ENCODE measurements around the gene NEURL3. TPM values are rescaled to one million over a fixed set of nuclear protein-coding genes. Genes with fewer than 3 reads are reported as not detected.

Gene NEURL3
- total and polyA plus RNA-seq, 7 experiments from 2014 or later: 0.27 to 1.3 (median 0.43) TPM; not detected in 4

DNA sequence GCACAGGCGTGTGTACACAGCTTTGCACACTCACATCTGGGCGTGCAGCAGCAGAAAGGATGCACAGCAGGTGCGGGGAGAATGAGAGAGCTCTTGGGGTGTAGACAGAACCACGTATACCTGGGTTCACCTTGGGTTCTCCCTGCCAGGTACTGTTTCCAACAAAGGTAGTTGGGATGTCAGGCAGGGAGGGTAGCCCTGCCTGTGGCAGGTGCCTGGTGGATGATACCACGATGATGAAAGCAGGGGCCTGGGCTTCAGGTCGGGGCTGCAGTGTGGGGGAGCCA is 24.9 kb upstream of the NEURL3 start:
- H3K27ac Mint-ChIP-seq: peak overlapping the region in 8 of 9 donors; percentile 74 to 97 (median 92)
- H3K9me3 Mint-ChIP-seq: no peaks in the 10 kb centered on the region
- Histone ChIP-seq H3K27me3 (ENCODE audit: control insufficient read depth in 2 of 2, insufficient read depth in 2 of 2, low read length in 2 of 2) (no peaks in the 10 kb centered on the region), H3K4me3 (ENCODE audit: low read length) (no peak overlapping the region), H3K4me1 (ENCODE audit: control insufficient read depth in 2 of 2, insufficient read depth in 2 of 2, low read length in 2 of 2) (peaks cover 32 to 44% of the 10 kb centered on the region in 2 donors), H3K9me3 (ENCODE audit: control insufficient read depth in 2 of 3, low read length in 3 of 3) (no peaks in the 10 kb centered on the region), H3K27ac (ENCODE audit: low read depth, low read length) (no peak overlapping the region), H3K36me3 (ENCODE audit: control insufficient read depth in 2 of 3, insufficient read depth in 3 of 3, low read length in 3 of 3) (no peaks in the 10 kb centered on the region)
- H3K36me3 Mint-ChIP-seq: peaks cover 0 to 1% (median 0%) of the 10 kb centered on the region in 5 donors
- peaks cover 34 to 89% (median 55%) of the 10 kb centered on the region in 7 donors for H3K4me1 Mint-ChIP-seq
- intact Hi-C loops (cut with micrococcal nuclease): loop anchor here in 1 of 2 donors (10.0 kb wide), 1 partner anchor 1505 kb away; the partner anchor contains the start of gene MAL
- CTCF ChIA-PET: interaction anchor here (0.6 to 6.2 kb wide), 3 partner anchors 12 to 129 kb away, joined by 3 to 26 read pairs (median 5); no protein-coding TSS in a partner anchor
- POLR2A ChIA-PET: interaction anchor here (0.5 to 17.2 kb wide), 3 partner anchors 9 to 22 kb away, joined by 3 to 241 read pairs (median 123); partner anchors contain the start of gene ARID5A
- peak overlapping the region in 8 of 10 donors; percentile 1 to 82 (median 55) for H3K4me3 Mint-ChIP-seq
- ATAC-seq: no peak
- no peaks in the 10 kb centered on the region for H3K27me3 Mint-ChIP-seq
- DNase-seq: peak in 1 of 9 donors; percentile 9

DNA sequence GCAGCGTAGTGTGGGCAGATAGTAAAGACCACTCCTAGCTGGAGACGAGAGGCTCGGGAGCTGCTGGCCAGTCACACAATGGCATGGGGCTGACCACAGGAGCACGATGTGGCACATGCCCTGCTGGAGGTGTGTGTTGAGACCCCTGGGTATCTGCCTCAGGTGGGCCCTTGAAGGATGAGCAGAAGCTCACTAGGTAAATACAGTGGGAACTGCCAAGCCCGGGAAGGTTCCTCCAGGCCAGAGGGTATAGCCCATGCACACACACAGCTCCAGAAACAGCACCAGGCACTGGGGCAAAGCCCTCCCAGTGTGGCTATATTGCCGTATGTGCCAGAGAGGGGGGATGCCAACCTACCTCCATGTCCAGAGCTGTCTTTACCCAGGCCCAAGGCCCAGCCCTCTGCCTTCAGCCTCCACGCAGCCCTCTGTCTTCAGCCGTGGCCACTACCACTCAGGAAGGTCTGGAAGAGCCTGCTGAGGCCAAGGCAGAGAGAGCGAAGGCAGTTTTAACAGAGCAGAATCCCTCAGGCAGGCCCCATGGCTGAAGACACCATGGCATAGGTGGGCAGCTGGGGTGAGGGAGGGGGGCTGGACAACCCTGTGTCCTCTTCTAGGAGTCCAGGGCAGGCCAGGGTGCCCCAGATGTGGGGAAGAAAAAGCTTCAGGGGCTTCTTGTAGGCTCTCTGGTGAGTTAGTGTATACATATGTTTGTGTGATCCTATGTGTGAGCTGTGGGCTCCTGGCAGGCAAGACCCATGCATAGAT is 24.4 kb upstream of the NEURL3 start:
- no peak overlapping the region for H3K27ac ChIP-seq (ENCODE audit: low read depth, low read length)
- no peak overlapping the region for H3K4me3 ChIP-seq (ENCODE audit: low read length)
- Mint-ChIP-seq H3K4me1 (peaks cover 34 to 91% (median 55%) of the 10 kb centered on the region in 7 donors), H3K27ac (peak overlapping the region in 7 of 9 donors; percentile 75 to 96 (median 91)), H3K9me3 (no peaks in the 10 kb centered on the region), H3K4me3 (peak overlapping the region in 9 of 10 donors; percentile 1 to 84 (median 60)), H3K27me3 (no peaks in the 10 kb centered on the region), H3K36me3 (peaks cover 0 to 1% (median 0%) of the 10 kb centered on the region in 5 donors)
- CTCF ChIA-PET: interaction anchor here (0.6 to 6.2 kb wide), 4 partner anchors 9 to 129 kb away, joined by 3 to 26 read pairs (median 6); no protein-coding TSS in a partner anchor
- ATAC-seq: no peak
- POLR2A ChIA-PET: interaction anchor here (0.5 to 17.2 kb wide), 5 partner anchors 9 to 22 kb away, joined by 3 to 241 read pairs (median 4); partner anchors contain the start of gene ARID5A
- no peaks in the 10 kb centered on the region for H3K27me3 ChIP-seq (ENCODE audit: control insufficient read depth in 2 of 2, insufficient read depth in 2 of 2, low read length in 2 of 2)
- H3K36me3 ChIP-seq (ENCODE audit: control insufficient read depth in 2 of 3, insufficient read depth in 3 of 3, low read length in 3 of 3): no peaks in the 10 kb centered on the region
- intact Hi-C loops (cut with micrococcal nuclease): loop anchor here in 1 of 2 donors (10.0 kb wide), 1 partner anchor 1505 kb away; the partner anchor contains the start of gene MAL
- H3K4me1 ChIP-seq (ENCODE audit: control insufficient read depth in 2 of 2, insufficient read depth in 2 of 2, low read length in 2 of 2): peaks cover 34 to 44% of the 10 kb centered on the region in 2 donors
- no peaks in the 10 kb centered on the region for H3K9me3 ChIP-seq (ENCODE audit: control insufficient read depth in 2 of 3, low read length in 3 of 3)
- DNase-seq: peak in 1 of 9 donors; percentile 7

DNA sequence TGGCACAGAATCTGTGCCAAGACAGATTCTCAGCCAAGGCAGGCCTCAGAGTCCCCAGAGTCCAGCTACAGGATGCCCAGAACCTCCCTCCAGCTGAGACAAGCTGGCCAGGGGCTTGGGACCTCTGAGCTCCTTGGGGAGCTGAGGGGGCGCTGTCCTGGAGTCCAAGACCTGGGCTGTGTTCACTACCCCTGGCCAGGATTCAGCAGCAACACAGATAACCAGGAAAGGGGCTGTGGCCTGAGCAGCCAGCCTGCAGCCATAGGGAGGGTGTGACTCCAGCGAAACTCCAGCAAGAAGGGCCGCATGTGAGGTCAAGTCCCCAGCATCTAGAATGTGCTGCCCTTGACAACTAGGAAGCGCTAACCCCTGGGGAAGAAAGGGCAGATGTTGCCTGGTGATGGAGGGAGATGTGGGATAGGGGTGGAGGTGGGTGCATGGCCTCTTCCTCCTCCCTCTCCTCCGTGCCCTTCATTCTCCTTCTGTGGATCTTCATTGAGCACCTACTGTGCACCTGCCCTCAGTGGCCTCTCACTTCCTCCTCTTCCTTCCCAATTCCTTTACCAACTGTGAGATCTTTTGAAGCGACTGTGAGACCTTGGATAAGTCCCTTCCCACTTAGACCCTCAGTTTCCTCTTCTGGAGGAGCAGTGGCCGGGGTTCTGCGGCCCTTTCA is 23.7 kb upstream of the NEURL3 start:
- intact Hi-C loops (cut with micrococcal nuclease): loop anchor here (1.0 kb wide), 1 partner anchor 7 kb away; the partner anchor contains the start of gene ARID5A (in 2 of the 2)
- peaks cover 42 to 44% of the 10 kb centered on the region in 2 donors for H3K4me1 ChIP-seq (ENCODE audit: control insufficient read depth in 2 of 2, insufficient read depth in 2 of 2, low read length in 2 of 2)

DNA sequence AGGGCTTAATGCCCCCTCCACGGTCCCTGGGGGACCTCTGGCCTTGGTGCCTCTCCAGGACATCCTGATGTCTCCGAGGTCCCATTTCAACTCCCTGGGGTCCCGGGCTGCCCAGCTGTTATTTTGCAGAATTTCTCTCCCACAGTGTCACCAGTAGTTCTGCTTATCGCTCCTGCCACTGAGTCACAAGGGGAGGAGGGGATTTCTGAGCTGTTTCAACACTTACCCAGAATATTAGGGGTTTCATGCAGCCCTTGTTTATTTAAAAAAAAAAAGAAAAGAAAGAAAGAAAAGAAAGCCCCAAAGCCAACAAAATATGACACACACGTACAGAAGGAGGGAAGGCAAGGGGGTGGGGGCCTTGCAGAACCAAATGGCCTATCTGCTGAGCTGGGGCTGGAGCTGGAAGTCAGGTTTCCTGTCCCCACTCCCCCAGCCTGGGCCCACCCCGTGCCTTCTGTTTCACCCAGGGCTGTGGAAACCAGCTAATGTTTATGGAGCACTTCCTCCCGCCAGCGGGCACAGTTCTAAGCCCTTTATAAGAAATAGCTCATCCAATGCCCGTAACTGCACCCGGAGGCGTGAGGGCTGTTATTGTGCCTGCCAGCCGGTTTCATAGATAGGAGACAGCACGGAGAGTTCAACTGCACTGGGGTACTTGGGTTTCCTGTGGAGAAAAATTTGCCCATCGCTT is 23.0 kb upstream of the NEURL3 start:
- H3K4me1 Mint-ChIP-seq: peaks cover 34 to 90% (median 50%) of the 10 kb centered on the region in 7 donors
- H3K27ac ChIP-seq (ENCODE audit: low read depth, low read length): peak overlapping the region; percentile 44
- H3K36me3 ChIP-seq (ENCODE audit: control insufficient read depth in 2 of 3, insufficient read depth in 3 of 3, low read length in 3 of 3): no peaks in the 10 kb centered on the region

More for the DNA sequence above, 23.7 kb upstream of the NEURL3 start:
- peak overlapping the region; percentile 44 to 93 (median 87) for H3K27ac Mint-ChIP-seq
- no peaks in the 10 kb centered on the region for H3K36me3 ChIP-seq (ENCODE audit: control insufficient read depth in 2 of 3, insufficient read depth in 3 of 3, low read length in 3 of 3)
- no peak overlapping the region for H3K4me3 ChIP-seq (ENCODE audit: low read length)
- no peaks in the 10 kb centered on the region for H3K27me3 ChIP-seq (ENCODE audit: control insufficient read depth in 2 of 2, insufficient read depth in 2 of 2, low read length in 2 of 2)
- peaks cover 34 to 91% (median 50%) of the 10 kb centered on the region in 7 donors for H3K4me1 Mint-ChIP-seq
- peak overlapping the region; percentile 44 for H3K27ac ChIP-seq (ENCODE audit: low read depth, low read length)
- H3K36me3 Mint-ChIP-seq: peaks cover 0 to 1% (median 0%) of the 10 kb centered on the region in 5 donors
- H3K9me3 Mint-ChIP-seq: no peaks in the 10 kb centered on the region
- CTCF ChIA-PET: interaction anchor here (0.6 to 6.2 kb wide), 6 partner anchors 9 to 245 kb away, joined by 3 to 26 read pairs (median 4); partner anchors contain the start of gene CNNM4
- no peaks in the 10 kb centered on the region for H3K9me3 ChIP-seq (ENCODE audit: control insufficient read depth in 2 of 3, low read length in 3 of 3)
- no peaks in the 10 kb centered on the region for H3K27me3 Mint-ChIP-seq
- peak in 1 of 9 donors; percentile 12 for DNase-seq
- no peak for ATAC-seq
- H3K4me3 Mint-ChIP-seq: peak overlapping the region; percentile 58 to 84 (median 82)
- POLR2A ChIA-PET: interaction anchor here (0.6 to 17.2 kb wide), 7 partner anchors 8 to 121 kb away, joined by 3 to 241 read pairs (median 4); partner anchors contain the start of gene ARID5A

DNA sequence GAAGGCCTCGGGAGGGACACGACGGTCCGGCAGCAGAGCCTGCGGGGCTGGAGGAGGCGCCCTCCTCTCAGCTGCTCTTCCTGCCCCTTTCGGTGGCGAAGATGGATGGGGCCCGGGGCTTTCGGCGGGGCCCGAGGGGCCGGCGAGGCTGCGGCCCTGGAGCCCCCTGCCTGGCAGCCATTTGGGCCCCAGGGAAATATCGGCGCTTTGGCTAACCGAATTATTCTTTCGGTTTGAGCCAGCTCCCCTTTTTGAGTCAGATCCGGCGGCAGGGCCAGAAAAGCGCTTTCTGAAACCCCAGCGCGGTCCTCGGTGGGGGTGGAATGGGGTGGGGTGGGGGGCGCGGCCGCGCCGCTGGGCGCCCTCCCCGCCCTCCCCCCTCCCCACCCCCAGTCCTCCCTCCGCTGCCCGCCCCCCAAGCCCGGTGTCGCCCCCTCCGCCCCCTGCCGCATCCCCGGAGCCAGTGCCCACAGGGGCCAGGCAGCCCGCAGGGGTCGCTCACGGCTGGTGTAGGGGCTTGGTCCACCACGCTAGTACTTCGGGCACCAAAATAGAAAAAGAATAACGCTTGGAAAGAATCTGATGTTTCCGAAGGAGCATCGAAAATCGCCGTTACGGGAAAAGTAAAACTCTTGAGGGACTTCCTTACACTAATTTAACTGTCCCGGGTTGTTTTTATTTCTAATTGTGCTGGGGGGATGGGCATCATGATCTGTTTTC is 22.3 kb upstream of the NEURL3 start:
- DNase-seq (peak in 5 of 9 donors; percentile 45 to 74 (median 46)), ATAC-seq (peak; percentile 20)
- H3K27me3 ChIP-seq (ENCODE audit: control insufficient read depth in 2 of 2, insufficient read depth in 2 of 2, low read length in 2 of 2): no peaks in the 10 kb centered on the region
- H3K27ac ChIP-seq (ENCODE audit: low read depth, low read length): peak overlapping the region; percentile 71
- H3K36me3 Mint-ChIP-seq: peaks cover 0 to 1% (median 0%) of the 10 kb centered on the region in 5 donors
- peaks cover 38 to 43% of the 10 kb centered on the region in 2 donors for H3K4me1 ChIP-seq (ENCODE audit: control insufficient read depth in 2 of 2, insufficient read depth in 2 of 2, low read length in 2 of 2)
- CTCF ChIA-PET: interaction anchor here (0.6 to 6.2 kb wide), 10 partner anchors 9 to 426 kb away, joined by 3 to 26 read pairs (median 4); partner anchors contain the start of genes ARID5A and CNNM4
- POLR2A ChIA-PET: interaction anchor here (0.7 to 17.2 kb wide), 6 partner anchors 10 to 381 kb away, joined by 3 to 241 read pairs (median 6); partner anchors contain the start of gene ARID5A
- peaks cover 32 to 90% (median 46%) of the 10 kb centered on the region in 7 donors for H3K4me1 Mint-ChIP-seq
- intact Hi-C loops (cut with micrococcal nuclease): loop anchor here (1.0 kb wide), 2 partner anchors 9 to 27 kb away; partner anchors contain the start of gene ARID5A (in 2 of the 2)
- H3K9me3 ChIP-seq (ENCODE audit: control insufficient read depth in 2 of 3, low read length in 3 of 3): no peaks in the 10 kb centered on the region
- H3K9me3 Mint-ChIP-seq: no peaks in the 10 kb centered on the region
- H3K36me3 ChIP-seq (ENCODE audit: control insufficient read depth in 2 of 3, insufficient read depth in 3 of 3, low read length in 3 of 3): no peaks in the 10 kb centered on the region
- peak overlapping the region; percentile 77 for H3K4me3 ChIP-seq (ENCODE audit: low read length)
- peak overlapping the region; percentile 67 to 93 (median 87) for H3K27ac Mint-ChIP-seq
- H3K27me3 Mint-ChIP-seq: no peaks in the 10 kb centered on the region
- H3K4me3 Mint-ChIP-seq: peak overlapping the region; percentile 58 to 85 (median 83)

More for the DNA sequence above, 23.0 kb upstream of the NEURL3 start:
- no peaks in the 10 kb centered on the region for H3K27me3 ChIP-seq (ENCODE audit: control insufficient read depth in 2 of 2, insufficient read depth in 2 of 2, low read length in 2 of 2)
- H3K27ac Mint-ChIP-seq: peak overlapping the region; percentile 44 to 93 (median 87)
- peak overlapping the region; percentile 29 for H3K4me3 ChIP-seq (ENCODE audit: low read length)
- no peaks in the 10 kb centered on the region for H3K9me3 Mint-ChIP-seq
- DNase-seq (peak in 7 of 9 donors; percentile 44 to 77 (median 54)), ATAC-seq (peak; percentile 32)
- peaks cover 0 to 1% (median 0%) of the 10 kb centered on the region in 5 donors for H3K36me3 Mint-ChIP-seq
- ChIA-PET CTCF (interaction anchor here (0.6 to 6.2 kb wide), 7 partner anchors 10 to 246 kb away, joined by 3 to 26 read pairs (median 4); partner anchors contain the start of gene CNNM4), POLR2A (interaction anchor here (0.6 to 17.2 kb wide), 5 partner anchors 11 to 121 kb away, joined by 3 to 241 read pairs (median 5); partner anchors contain the start of gene ARID5A)
- peak overlapping the region; percentile 58 to 84 (median 82) for H3K4me3 Mint-ChIP-seq
- peaks cover 44 to 45% of the 10 kb centered on the region in 2 donors for H3K4me1 ChIP-seq (ENCODE audit: control insufficient read depth in 2 of 2, insufficient read depth in 2 of 2, low read length in 2 of 2)
- no peaks in the 10 kb centered on the region for H3K27me3 Mint-ChIP-seq
- intact Hi-C loops (cut with micrococcal nuclease): loop anchor here (1.0 kb wide), 1 partner anchor 8 kb away; the partner anchor contains the start of gene ARID5A (in 2 of the 2)
- H3K9me3 ChIP-seq (ENCODE audit: control insufficient read depth in 2 of 3, low read length in 3 of 3): no peaks in the 10 kb centered on the region
